ENCODE results near the gene LDB2.

The LDB2 gene

DNA sequence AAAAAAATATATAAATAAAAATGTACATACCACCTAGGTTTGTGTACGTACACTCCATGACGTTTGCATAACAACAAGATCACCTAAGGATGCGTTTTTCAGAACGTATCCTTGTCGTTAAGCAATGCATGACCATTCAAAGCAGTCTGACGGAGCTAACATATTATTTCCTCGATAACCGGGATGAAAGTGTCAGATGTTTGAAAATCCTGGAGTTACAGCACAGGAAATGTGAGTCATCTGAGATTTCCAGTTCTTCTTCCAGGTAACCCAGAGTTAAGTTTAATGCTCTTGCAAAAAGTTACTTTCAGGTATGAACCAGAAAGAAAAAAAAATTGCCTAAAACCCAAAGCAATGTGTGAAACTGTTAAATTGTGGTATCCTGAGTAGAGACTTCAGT, 107.9 kb downstream of the LDB2 start:
- DNase-seq: no peak

DNA sequence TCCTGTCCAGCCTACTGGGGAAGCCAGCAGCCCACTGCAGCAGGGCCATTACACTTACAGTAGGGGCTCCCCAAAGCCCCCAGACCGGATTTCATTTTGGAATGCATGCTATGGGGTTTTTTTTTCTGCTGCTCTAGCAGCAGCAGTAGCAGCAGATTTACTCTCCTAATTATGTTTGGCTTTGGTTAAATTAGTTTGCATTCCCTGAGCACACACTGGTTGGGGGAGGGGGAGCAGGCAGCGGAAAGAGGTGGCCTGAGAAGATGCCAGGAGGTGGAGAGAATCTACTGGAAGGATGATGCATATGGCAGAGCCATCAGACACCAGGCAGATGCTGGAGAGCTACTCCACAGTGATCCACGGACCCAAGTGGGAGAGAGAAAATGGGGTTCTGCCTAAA, 109.6 kb downstream of the LDB2 start:
- no peak for DNase-seq

DNA sequence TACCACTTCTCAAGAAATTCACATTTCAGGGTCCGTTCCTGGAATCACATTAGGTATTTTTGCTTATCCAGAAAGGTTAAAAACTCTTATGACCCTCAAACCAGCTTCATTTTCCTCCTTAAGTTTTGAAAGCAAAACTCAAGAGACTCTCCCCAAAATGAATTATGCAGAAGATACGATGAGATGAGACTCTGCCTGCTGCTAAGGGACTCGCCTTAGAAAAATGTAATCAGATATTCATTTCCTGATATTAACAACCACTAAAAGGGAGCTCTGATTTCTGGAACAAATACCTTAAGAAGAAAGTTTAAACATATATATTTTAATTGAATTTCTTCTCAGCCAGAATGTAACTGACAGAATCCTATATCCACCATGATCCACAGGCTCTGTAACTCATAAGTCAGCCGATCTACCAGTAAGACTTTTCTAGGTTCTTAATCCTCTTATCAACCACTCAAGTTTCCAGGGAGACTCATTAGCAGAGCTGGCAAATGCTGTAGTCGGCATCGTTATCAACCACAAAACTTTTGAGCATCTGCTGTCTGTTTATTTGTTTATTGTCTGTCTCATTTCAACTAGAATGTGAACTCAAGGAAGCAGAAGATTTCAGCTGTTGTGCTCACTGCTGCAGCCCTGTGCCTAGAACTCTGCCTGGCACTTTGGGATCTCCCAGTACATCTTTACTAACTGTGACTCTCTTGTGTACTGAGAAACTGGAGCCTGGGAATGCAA, 112.5 kb downstream of the LDB2 start:
- DNase-seq: no peak

DNA sequence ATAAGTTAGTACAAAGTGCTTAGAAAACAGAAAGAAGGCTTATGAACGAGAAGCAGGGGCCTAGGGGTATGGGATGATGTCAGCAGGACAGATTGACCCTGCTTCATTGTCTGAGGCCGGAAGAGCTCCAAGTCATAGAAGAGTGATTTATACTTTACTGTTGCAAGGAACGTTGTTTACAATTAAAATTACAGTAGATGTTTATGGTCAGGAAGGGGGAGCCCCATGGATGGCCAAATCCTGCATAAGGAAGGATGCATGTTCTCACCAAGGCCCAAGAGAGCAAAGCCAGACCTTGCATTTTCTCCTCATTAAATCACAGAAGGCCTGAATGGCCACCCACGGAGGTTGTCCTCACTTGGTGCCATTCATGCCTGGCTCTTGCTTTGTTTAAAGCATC, 115.3 kb downstream of the LDB2 start:
- DNase-seq: no peak

DNA sequence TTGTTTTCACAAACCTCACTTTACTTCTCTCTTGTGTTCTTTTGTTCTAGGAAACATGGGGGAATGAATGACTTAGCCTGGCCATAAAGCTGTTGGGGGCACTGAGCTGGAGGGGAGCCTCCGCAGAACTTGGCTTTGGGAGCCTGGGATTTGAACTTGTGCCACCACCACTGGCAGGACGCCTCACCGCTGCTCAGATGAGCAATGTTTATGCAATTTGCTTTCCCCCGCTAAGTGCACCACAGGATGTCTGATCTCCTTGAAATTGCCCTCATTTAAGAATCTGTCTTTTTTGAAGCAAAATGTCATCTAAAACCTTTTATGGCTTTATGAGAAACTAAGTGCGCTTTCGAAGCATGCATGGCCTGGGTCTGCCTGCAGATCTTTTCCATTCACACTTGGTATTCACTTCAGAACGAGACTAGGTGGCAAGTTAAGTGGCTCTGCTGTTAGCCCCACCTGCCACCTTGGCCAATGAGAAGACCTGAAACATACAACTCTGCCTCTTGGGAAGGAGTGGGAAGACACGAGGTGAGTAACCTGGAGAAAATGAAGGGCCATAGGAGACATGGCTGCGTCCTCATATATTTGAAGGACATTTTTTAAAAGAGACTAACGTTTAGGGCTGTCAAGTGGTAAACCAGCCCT, 119.3 kb downstream of the LDB2 start:
- DNase-seq: no peak

DNA sequence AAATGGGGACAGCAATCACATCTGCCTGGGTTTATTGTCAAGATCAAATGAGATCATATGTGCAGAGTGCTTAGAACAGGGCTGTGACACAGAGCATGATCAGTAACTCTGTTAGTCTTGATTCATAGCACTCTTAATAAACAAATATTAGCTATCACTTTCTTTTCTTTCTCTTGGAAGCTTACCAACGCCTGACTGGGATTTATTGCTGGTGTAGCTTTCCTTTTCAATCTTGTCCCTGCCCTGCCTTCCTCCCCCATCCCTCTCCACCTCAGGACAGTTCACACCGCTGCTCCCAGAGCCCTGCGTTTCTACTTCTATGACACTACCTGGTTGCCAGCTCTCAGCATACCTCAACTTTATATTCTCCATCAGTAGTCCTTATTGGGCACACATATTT, 120.7 kb downstream of the LDB2 start:
- no peak for DNase-seq

DNA sequence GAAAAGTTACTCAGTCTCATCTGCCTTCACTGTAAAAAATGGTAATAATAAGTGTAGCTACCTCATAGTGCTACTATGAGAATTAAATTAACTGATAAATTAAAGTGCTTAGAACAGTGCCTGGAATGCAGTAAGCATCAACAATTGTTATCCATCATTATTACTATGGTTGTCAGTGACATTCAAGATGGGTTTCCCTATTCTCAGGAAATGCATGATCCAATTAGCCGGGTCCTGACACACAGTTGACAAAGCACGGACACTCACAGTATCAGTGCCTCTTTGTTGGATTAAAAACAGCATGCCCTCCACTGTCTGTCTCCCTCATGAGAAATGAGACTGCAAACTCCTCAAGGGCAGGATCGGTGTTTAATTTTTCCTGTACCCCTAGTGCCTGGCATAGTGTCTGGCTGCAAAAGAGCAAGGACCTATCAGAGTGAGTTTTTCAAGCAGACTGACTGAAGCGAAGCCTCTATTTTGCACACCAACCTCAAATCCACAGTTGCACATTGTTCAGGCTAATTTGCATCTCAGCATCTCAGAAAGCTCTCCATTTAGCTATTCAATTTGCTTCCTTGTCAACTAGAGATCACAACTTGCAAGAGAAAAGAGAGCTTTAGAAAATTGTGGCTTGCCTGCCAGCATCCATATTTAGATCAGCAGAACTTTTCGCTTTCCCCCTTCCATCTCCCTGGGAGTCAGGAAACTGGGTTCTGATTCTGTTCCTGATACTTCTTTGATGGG, 122.9 kb downstream of the LDB2 start:
- DNase-seq: no peak

DNA sequence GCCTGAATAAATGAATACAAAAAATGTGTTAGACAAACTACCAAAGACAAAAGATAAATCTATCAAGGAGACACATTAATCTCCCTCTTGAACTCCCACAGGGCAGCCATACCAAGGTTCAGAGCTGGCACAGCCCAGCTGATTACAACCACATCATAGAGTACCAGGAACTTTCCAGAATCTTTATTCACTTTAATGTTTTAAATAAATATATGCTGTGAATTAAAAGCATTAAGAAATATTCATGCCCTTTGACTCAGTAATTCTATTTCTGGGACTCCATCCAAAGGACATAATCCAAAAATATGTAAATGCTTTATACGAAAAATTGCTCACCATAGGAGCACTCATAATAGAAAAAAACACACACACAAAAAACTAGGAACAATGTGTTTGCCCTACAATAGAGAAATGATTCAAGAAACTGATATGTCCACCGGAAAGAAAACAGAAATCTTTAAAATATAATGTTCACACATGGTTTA, 126.0 kb downstream of the LDB2 start:
- DNase-seq: no peak

DNA sequence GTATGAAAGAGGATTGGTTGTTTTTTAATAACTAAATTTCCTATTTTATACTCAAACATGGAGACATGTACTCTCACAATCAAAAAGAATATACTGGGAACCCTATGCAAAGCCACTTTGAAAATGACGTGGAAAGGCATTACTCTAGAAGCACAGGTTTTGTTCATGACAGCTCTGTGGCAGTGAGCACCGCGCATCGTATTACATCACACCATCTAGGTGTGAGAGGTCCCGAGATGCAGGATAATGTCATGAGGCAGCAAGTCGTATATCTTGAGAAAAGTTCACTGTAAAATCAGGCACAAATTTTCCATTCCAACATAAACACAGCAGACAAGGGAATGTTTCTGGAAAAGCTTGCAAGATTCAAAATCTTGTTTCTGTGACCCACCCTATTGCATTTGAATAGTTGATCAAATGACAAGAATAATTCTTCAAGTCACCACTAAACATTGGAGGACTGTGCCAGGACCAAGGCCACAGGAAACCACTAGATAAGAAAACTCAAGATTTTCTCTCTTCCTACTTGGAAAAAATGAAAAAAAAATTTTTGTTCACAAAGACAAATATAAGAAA, 127.6 kb downstream of the LDB2 start:
- no peak for DNase-seq

DNA sequence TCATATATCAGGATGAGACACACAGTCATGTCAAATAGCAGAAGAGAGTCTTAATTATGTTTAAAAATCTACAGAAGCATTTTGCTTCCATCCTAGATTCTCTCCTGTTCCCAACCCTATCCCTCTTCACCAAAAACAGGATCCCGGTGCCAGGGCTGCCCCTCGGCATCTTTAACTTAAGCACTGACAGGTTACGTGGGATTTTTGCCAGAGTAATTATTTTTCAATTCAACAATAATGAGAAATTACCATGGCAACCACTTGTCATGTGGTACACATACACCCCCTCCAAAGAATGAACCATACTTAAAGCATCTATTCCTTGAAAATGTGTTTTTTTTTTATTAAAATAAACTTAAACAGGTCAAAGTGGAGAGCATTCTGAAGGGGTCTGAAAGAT, 130.6 kb downstream of the LDB2 start:
- no peak for DNase-seq

DNA sequence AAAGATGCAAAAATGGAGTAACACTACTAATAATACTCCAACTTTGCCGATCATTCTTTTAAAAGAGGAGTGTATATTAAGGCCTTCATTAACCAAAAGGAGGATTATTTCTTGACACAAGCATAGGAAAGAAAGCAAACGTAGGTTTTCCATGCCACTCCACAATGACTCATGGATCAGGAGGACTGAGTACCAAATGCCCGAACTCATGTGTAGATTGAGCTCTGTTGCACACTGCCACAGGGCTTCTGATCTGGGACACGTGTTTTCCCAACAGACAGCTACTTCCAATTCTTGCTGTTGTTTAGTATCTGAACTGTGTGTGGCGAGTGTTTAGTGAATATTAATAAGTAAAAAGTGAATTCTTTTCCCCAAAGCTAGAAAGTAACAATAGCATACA, 131.2 kb downstream of the LDB2 start:
- DNase-seq: no peak

DNA sequence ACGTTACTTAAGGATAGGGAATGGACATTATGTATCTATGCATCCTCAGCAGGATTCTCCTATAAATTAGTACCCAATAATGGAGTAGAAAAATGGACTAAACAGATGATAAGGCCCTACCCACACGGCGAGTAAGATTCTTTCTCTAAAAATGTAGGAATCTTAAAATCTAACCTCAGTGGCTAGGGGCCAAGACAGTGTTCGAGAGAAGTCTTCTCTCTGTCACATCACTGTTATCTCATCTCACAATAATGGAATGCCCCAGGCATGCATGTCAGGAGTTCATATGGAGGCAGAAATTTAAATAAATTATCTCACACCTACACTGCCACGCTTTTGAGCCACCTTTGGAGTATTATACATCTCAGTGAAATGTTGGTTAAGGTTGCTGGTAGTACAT, 132.9 kb downstream of the LDB2 start:
- DNase-seq: no peak

DNA sequence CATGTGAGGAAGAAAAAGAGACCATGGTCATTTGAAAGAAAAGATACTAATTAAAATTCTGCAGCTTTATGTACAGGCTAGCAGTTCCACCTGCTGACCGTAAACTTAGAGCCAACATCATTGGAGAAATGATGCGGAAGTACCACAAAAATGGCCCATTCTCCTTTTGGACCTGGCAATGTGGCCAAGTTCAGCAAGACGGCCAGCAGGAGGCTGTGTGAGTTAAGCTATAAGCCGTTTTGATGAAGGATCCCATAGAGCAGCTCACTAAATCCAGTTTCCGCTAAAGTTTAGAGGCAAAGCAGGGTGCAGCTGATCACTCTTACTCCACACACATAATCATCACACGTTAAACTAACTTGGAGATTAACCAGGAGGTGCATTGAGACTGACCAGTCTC, 133.8 kb downstream of the LDB2 start:
- DNase-seq: no peak

DNA sequence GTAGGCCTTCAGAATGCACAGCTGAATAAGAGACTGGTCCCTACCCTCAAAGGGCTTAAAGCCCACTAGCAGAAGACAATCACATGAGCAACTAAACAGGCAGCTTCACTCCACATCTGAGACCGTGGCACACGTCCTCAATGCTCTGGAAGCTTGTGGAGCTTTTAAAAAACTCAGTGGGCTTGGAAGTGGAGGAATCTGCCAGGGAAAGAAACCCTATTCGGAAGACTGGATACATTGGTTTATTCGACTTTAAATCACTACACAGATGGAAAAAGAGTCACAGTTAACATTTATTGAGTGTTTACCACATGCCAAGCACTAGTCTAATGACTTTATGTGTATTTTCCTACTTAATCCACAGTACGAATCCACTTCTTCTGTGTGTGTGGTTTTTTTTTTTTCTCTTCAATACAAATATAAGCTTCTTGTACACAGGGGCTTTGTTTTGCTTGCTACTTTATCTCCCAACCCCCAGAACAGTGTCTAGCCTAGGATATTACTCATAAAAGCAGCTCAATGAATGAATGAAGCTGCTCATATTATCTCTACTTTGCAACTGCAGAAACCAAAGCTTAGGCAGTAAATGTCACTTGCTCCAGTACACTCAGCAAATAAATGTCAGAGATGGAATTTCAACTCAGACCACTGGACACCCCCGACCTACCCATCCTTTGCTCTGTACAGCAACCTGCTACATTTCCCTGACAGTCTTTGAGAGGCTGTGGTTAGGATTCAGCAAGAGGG, 137.7 kb downstream of the LDB2 start:
- DNase-seq: no peak

DNA sequence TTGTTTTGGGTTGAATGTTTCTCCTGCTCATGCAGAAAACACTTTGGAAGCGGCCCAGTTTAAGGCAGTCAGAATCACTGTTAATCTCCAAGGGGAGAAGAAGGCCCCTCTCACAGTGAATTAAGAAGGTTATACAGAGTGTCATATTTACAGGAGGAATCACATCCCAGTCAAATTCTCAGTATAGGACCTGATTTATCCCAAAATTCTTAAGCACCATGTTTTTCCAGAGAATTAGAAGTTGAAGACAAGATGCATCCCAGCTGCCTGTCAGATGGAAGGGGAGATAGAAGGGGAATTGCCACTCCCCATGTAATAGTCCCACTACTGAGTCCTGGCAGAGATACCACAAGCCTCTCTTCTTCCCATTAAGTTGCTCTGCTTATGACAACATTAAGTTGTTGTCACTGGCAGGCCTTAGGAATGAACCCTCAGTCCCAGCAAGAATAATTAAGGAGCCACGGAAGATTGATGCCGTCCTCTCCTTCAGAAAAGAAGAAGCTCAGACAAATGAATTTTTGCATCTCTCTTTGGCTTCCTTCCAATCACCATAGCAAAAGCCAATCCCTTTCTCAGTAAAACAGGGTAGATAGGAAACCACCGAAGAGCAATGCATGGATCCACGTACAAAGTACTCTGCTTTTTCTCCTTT, 138.4 kb downstream of the LDB2 start:
- DNase-seq: no peak

DNA sequence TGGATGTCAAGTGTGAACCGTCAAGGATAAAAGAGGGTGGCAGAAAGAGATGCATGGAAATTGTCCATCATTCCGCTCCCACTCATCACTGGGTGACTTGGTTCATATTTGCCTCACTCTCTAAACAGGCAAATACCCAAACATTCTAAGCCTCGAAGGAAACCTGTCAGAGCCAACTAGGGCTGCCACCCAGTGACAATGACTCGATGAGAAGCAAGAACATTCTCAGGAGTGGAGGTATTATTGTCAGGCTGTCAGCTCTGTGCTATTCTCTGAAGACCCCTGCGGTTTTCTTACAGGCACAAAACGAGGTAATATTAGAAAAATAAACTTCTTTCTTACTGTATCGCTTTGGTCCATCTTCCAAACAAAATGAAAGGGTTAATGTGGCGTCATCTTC, 139.6 kb downstream of the LDB2 start:
- DNase-seq: no peak

DNA sequence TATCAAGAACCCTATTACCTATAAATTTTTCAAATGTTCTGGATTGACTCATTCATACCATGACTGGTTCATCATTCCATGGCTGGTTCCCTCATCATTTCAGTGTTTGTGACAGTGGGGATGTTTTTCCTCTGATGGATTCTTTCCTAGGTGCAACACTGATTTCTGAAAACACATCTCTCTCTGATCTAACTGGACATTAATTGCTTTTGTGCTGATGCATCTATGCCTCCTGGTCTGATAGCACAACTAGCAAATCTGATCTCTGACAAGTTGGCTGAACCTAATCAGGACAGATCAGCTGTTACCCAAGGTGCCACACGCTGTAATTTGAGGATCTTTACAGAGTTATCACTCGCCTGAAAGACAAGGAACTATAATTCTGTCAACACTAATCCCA, 140.2 kb downstream of the LDB2 start:
- DNase-seq: no peak

DNA sequence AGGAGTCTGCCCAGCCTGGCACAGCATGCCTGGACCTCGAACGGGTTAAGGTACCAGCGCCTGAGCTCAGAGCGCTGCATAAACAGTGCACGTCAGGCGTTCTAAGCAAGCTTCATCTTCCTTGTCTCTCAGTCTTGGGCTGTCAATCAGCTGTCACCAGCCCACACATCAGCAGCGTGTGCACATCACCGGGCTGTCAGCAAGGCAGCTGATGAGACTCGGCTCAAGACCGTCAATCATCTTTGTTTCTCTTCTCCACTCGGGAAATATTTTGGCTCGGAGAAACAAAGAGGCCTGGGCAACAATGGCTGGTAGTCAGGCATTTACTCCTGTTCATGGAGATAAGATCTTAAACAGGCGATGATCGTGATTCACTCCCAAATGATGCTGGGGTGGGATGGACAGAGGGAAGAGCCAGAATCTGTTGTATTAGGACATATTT, 141.3 kb downstream of the LDB2 start:
- DNase-seq: no peak

DNA sequence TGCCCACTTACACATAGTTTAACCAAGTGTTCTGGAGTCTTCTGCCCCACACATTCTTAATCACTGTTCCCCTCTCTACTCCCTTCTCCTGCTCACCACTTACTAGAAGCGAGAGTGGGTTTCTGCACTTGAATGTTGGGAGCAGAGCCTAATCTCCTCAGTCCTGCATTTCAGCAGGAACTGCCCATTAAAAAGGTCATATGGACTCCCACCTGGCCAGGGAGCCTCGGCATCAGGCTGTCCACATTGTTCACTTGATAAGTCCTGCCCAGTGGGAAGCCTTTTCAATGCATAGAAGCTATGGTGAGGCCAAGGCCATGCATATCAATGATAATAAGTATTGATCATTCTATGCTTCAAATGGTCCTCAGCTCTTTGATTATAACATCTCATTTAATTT, 144.3 kb downstream of the LDB2 start:
- no peak for DNase-seq

DNA sequence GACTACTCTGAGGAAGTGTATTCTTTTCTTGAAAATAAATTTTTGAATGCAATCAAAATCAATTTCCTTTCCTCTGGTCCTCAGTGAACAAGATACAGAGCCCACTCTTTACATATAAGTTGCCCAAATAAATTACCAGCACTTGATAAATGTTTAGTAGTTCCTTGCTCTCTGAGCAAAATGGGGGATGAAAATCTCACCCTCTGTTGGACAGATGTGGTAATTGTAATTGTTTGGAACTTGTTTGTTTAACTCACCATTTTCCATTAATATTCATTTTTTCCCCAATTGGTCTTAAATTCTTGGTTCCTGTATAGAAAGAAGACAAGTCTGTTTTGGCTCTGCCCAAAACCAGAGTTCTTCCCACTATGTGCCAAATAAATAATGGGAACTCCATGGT, 146.3 kb downstream of the LDB2 start:
- no peak for DNase-seq

DNA sequence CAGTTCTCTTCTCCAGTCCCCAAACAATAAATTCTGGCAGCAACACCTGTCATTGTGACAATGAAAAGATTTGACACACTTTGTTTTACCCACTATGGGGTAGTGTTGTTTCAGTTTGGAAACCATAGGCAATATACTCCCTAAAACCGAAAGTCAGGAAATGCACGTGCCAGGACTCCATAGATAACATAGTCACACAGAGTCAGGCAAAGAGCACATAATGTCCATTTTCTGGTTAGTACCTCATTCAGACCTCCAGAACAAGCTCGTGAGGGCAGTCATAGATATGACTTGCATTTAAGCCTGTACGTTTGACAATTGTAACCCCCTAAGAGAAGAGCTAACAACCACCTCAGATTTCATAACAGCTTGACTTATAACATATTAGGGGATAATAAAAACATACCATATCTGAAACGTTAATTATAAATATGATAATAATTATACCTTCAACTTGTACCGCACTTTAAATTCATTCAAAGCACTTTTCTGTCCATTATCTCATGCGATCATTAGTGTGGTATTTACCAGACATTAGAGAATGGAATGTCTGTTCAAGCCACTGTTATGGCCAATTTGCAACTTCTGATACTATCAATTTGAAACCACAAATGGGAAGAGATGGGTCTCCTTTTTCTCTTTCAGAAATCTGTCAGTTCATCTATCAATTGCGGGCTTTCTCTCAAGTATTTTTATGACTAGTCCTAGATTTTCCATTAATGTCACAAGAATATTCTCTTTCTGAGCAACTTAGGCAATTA, 147.4 kb downstream of the LDB2 start:
- DNase-seq: no peak

DNA sequence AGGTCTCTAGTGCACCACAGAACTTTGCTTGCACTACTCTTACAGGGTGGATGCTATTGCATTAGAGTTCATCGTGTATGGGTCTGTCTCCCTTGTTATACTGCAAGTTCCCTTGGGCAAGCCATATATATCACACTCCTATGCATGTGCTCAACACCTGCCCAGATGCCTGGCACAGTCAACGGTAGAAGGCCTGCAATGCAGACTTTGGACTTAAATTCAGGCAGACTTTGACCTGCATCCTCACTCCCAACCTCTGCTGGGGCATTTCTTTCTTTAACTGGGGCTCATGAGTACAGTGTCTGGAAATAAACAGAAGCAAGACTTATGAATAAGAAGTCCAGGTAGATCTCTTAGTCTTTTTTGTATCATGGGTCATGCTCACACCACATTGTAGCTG, 148.2 kb downstream of the LDB2 start:
- no peak for DNase-seq
